Stimulated activated CD8-positive, alpha-beta memory T cell treated with anti-CD3 and anti-CD28 coated beads, Interleukin-7, amount 100 ng/mL, for 1 hour (primary cell): ENCODE data around the gene AVPR1A.

Source experiments
- DNase-seq, 2 donors: peaks; one replicate each; pipeline ENCODE4 v3.0.0-alpha.2; 2020; ENCODE audit warnings: low read depth in 2 of 2

Gene AVPR1A

GRCh38 chr12:63095369-63095980, 55.5 kb downstream of the AVPR1A start:
- no peak for DNase-seq

GRCh38 chr12:63093711-63094110, 57.3 kb downstream of the AVPR1A start:
- DNase-seq = no peak

GRCh38 chr12:63093084-63093483, 57.9 kb downstream of the AVPR1A start:
- no peak for DNase-seq
